HepG2 (cell line): ENCODE results near the gene ATRAID. TPM values are rescaled to one million over a fixed set of nuclear protein-coding genes. Genes with fewer than 3 reads are reported as not detected.

Experiments
- ARNT2 ChIP-seq: sonication (generic); formaldehyde crosslinking; IDR thresholded peaks from 2 replicates; pipeline ENCODE4 v1.8.0; 2022; ENCODE audit warnings: mild to moderate bottlenecking, low read depth, missing genetic modification reagents, moderate library complexity
- GATAD2A ChIP-seq: IDR thresholded peaks from 2 replicates; pipeline ENCODE4 v1.6.1; 2016
- HNRNPL ChIP-seq: fragments of 200-400 bp; formaldehyde crosslinking; IDR thresholded peaks from 2 replicates; pipeline ENCODE4 v1.6.1; 2017; ENCODE audit warnings: mild to moderate bottlenecking, low read depth, low read length
- KMT2B ChIP-seq: IDR thresholded peaks from 2 replicates; pipeline ENCODE4 v1.6.1; 2016; ENCODE audit warnings: missing genetic modification reagents, missing compliant biosample characterization
- MAFF ChIP-seq: IDR thresholded peaks from 2 replicates; pipeline ENCODE4 v1.6.1; 2011; ENCODE audit warnings: low read depth, low read length, improper control_type of control experiment
- MEIS1 ChIP-seq: sonication (generic); formaldehyde crosslinking; IDR thresholded peaks from 2 replicates; pipeline ENCODE4 v1.9.0; 2021; ENCODE audit warnings: mild to moderate bottlenecking, missing genetic modification reagents, moderate library complexity, borderline replicate concordance
- PLRG1 ChIP-seq: fragments of 450-650 bp; conservative IDR thresholded peaks from 2 replicates; pipeline ENCODE4 v1.6.1; 2016
- RAD21 ChIP-seq: fragments of 450-650 bp; formaldehyde crosslinking; IDR thresholded peaks from 2 replicates; pipeline ENCODE4 v1.5.0; 2020; ENCODE audit warnings: mild to moderate bottlenecking
- SNAPC2 ChIP-seq: sonication (generic); formaldehyde crosslinking; IDR thresholded peaks from 2 replicates; pipeline ENCODE4 v1.8.1; 2022; ENCODE audit warnings: mild to moderate bottlenecking, missing genetic modification reagents
- ZNF230 ChIP-seq: sonication (generic); formaldehyde crosslinking; IDR thresholded peaks from 2 replicates; pipeline ENCODE4 v1.4.0; 2020; ENCODE audit warnings: mild to moderate bottlenecking, missing genetic modification reagents
- ZNF484 ChIP-seq: sonication (generic); formaldehyde crosslinking; IDR thresholded peaks from 2 replicates; pipeline ENCODE4 v1.5.1; 2020; ENCODE audit warnings: mild to moderate bottlenecking, low read depth, missing genetic modification reagents, borderline replicate concordance
- ZNF780A ChIP-seq: sonication (generic); formaldehyde crosslinking; IDR thresholded peaks from 2 replicates; pipeline ENCODE4 v1.8.0; 2022; ENCODE audit warnings: mild to moderate bottlenecking, missing genetic modification reagents, moderate library complexity
- ZSCAN25 ChIP-seq: sonication (generic); formaldehyde crosslinking; IDR thresholded peaks from 2 replicates; pipeline ENCODE4 v1.8.0; 2022; ENCODE audit warnings: mild to moderate bottlenecking, missing genetic modification reagents
- polyA plus RNA-seq, 8 experiments: library from polyadenylated mRNA; depleted of rRNA in 3 of 8; stranded (reverse) in 7 of 8; unstranded in 1 of 8; fragments of >200 nt; fragmentation: Illumina TruSeq in 4 of 8; extraction: Trizol in 4 of 8; gene quantifications; 2 replicates each; pipeline versions ENCODE4 v1.2.1 to v1.2.3, GENCODE V29; 2011 to 2016; ENCODE audit warnings: low read depth in 4 of 8, missing spikeins in 1 of 8, mixed read lengths in 1 of 8; ENCODE audit not compliant: insufficient read depth in 1 of 8
- total RNA-seq, 5 experiments: library from RNA; depleted of rRNA; stranded (reverse); fragments of >200 nt; fragmentation: Illumina TruSeq; extraction: Trizol; gene quantifications; 2 replicates each; pipeline ENCODE4 v1.2.3, GENCODE V29; 2016; ENCODE audit warnings: low read depth in 1 of 5
- TF ChIP-seq, protein P1 (sequence below): sonication (generic); formaldehyde crosslinking; IDR thresholded peaks from 2 replicates; pipeline ENCODE4 v1.4.0; 2020; ENCODE audit warnings: missing genetic modification reagents; ENCODE audit errors: not compliant biosample characterization
- TF ChIP-seq, protein P2 (sequence below): sonication (generic); formaldehyde crosslinking; IDR thresholded peaks from 2 replicates; pipeline ENCODE4 v1.8.0; 2022; ENCODE audit warnings: mild to moderate bottlenecking, missing genetic modification reagents, borderline replicate concordance
- TF ChIP-seq, protein P3 (sequence below): sonication (generic); formaldehyde crosslinking; IDR thresholded peaks from 2 replicates; pipeline ENCODE4 v1.5.0; 2020; ENCODE audit warnings: missing genetic modification reagents
- TF ChIP-seq, protein P4 (sequence below): sonication (generic); formaldehyde crosslinking; conservative IDR thresholded peaks from 2 replicates; pipeline ENCODE4 v1.8.0; 2022; ENCODE audit warnings: low read depth, missing genetic modification reagents
- TF ChIP-seq, protein P5 (sequence below): sonication (generic); formaldehyde crosslinking; IDR thresholded peaks from 2 replicates; pipeline ENCODE4 v1.4.0; 2020; ENCODE audit warnings: mild to moderate bottlenecking, missing genetic modification reagents
- TF ChIP-seq, protein P6 (sequence below): IDR thresholded peaks from 2 replicates; pipeline ENCODE4 v1.6.1; 2016; ENCODE audit warnings: mild to moderate bottlenecking, missing biosample characterization, missing genetic modification reagents

Gene ATRAID
- total and polyA plus RNA-seq, 2 of the 13 experiments (the other 11 are each of a cell fraction or from before 2014, with no cell fraction given): 207 to 382 TPM

DNA sequence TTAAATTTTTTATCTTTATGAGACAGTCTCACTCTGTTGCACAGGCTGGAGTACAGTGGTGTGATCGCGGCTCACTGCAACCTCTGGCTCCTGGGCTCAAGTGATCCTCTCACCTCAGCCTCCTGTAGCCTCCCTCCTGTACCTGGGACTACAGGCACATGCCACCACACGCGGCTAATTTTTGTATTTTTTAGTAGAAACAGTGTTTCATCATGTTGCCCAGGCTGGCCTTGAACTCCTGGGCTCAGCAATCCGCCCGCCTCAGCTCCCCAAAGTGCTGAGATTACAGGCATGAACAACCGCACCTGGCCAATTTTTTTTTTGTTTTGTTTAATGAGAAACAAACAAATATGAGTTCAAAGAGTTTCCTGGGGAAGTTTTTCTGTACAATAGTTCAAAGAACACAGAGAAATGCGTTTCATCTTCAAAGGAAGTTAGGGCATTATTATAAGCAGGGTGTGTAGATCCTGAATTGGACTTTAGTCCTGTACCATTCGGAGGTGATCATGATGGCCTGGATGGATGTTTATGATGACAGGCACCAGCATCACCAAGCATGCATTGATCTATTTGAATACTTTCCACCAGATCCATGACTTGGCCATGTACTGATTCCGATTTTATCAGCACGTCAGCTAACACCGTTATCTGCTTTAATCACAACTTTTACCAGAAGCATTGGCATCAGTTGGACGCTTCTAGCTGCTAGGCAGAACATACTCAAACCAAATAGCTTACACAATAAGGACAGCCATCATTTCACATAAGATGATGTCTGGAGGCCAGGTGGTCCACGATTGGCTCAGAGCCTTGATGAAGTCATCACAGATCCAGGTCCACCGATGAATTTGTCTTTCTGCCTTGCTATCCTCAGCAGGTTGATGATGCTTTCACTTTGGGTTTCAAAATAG is 34.1 kb upstream of the ATRAID start (continued):
- peak; percentile 92; the same call in 1 of the 2 replicates for TF ChIP-seq MEIS1 (CRISPR knock-in tag)
- 0 out of 2 replicates have a peak, but pooled peaks have one; percentile 31 for TF ChIP-seq ZNF780A
- TF ChIP-seq, protein P1, sequence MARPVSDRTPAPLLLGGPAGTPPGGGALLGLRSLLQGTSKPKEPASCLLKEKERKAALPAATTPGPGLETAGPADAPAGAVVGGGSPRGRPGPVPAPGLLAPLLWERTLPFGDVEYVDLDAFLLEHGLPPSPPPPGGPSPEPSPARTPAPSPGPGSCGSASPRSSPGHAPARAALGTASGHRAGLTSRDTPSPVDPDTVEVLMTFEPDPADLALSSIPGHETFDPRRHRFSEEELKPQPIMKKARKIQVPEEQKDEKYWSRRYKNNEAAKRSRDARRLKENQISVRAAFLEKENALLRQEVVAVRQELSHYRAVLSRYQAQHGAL: peak; percentile 60
- TF ChIP-seq KMT2B (CRISPR knock-in tag): no peak
- TF ChIP-seq, protein P2, sequence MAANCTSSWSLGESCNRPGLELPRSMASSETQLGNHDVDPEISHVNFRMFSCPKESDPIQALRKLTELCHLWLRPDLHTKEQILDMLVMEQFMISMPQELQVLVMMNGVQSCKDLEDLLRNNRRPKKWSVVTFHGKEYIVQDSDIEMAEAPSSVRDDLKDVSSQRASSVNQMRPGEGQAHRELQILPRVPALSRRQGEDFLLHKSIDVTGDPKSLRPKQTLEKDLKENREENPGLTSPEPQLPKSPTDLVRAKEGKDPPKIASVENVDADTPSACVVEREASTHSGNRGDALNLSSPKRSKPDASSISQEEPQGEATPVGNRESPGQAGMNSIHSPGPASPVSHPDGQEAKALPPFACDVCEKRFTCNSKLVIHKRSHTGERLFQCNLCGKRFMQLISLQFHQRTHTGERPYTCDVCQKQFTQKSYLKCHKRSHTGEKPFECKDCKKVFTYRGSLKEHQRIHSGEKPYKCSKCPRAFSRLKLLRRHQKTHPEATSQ (CRISPR knock-in tag): no peak; the same call in 1 of the 2 replicates
- TF ChIP-seq ZSCAN25 (CRISPR knock-in tag): peak; percentile 33; the same call in 1 of the 2 replicates
- TF ChIP-seq, protein P3, sequence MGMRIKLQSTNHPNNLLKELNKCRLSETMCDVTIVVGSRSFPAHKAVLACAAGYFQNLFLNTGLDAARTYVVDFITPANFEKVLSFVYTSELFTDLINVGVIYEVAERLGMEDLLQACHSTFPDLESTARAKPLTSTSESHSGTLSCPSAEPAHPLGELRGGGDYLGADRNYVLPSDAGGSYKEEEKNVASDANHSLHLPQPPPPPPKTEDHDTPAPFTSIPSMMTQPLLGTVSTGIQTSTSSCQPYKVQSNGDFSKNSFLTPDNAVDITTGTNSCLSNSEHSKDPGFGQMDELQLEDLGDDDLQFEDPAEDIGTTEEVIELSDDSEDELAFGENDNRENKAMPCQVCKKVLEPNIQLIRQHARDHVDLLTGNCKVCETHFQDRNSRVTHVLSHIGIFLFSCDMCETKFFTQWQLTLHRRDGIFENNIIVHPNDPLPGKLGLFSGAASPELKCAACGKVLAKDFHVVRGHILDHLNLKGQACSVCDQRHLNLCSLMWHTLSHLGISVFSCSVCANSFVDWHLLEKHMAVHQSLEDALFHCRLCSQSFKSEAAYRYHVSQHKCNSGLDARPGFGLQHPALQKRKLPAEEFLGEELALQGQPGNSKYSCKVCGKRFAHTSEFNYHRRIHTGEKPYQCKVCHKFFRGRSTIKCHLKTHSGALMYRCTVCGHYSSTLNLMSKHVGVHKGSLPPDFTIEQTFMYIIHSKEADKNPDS (CRISPR knock-in tag): 0 out of 2 replicates have a peak, but pooled peaks have one; percentile 57
- TF ChIP-seq SNAPC2 (CRISPR knock-in tag): peak; percentile 73; the same call in 1 of the 2 replicates
- TF ChIP-seq RAD21 (CRISPR knock-in tag): peak; percentile 37; the same call in 1 of the 2 replicates
- TF ChIP-seq GATAD2A (CRISPR knock-in tag): peak; percentile 92
- peak; percentile 57 for TF ChIP-seq MAFF
- TF ChIP-seq, protein P4, sequence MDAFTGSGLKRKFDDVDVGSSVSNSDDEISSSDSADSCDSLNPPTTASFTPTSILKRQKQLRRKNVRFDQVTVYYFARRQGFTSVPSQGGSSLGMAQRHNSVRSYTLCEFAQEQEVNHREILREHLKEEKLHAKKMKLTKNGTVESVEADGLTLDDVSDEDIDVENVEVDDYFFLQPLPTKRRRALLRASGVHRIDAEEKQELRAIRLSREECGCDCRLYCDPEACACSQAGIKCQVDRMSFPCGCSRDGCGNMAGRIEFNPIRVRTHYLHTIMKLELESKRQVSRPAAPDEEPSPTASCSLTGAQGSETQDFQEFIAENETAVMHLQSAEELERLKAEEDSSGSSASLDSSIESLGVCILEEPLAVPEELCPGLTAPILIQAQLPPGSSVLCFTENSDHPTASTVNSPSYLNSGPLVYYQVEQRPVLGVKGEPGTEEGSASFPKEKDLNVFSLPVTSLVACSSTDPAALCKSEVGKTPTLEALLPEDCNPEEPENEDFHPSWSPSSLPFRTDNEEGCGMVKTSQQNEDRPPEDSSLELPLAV (CRISPR knock-in tag): no peak
- TF ChIP-seq PLRG1: no peak
- no peak for TF ChIP-seq HNRNPL
- TF ChIP-seq ZNF230 (CRISPR knock-in tag): no peak
- TF ChIP-seq ZNF484 (CRISPR knock-in tag): no peak
- TF ChIP-seq, protein P5, sequence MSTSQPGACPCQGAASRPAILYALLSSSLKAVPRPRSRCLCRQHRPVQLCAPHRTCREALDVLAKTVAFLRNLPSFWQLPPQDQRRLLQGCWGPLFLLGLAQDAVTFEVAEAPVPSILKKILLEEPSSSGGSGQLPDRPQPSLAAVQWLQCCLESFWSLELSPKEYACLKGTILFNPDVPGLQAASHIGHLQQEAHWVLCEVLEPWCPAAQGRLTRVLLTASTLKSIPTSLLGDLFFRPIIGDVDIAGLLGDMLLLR (CRISPR knock-in tag): no peak
- TF ChIP-seq ARNT2: peak; percentile 67; the same call in 1 of the 2 replicates
- TF ChIP-seq, protein P6, sequence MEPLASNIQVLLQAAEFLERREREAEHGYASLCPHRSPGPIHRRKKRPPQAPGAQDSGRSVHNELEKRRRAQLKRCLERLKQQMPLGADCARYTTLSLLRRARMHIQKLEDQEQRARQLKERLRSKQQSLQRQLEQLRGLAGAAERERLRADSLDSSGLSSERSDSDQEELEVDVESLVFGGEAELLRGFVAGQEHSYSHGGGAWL (CRISPR knock-in tag): peak; percentile 57; the same call in 1 of the 2 replicates
